Measurements from ENCODE around the gene TP53I11.

Gene TP53I11

DNA sequence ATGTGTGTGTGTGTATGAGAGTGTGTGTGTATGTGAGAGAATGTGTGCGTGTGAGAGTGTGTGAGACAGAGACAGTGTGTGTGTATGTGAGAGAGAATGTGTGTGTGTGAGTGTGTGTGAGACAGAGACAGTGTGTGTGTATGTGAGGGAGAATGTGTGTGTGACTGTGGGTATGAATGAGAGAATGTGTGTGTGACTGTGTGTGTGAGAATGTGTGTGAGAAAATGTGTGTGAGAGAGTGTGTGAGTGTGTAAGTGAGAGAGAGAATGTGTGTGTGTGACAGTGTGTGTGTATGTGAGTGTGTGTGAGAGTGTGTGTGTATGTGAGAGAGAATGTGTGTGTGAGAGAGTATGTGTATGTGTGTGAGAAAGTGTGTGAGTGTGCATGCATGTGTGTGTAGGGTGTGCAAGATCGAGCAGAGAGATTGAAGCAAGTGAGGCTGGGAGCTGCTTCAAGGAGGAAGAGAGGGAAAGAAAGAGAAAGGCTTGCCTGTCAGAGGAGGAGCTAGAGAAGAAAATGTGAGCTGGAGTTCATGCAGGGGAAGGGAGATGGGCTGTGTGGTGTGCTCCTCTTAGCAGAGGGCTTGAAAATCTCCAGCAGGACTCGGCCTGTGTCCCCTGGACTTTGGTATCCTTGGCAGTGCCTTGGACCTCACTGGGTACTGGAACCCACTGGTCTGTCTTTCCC, 27.7 kb upstream of the TP53I11 start:
- DNase-seq, result no peak

DNA sequence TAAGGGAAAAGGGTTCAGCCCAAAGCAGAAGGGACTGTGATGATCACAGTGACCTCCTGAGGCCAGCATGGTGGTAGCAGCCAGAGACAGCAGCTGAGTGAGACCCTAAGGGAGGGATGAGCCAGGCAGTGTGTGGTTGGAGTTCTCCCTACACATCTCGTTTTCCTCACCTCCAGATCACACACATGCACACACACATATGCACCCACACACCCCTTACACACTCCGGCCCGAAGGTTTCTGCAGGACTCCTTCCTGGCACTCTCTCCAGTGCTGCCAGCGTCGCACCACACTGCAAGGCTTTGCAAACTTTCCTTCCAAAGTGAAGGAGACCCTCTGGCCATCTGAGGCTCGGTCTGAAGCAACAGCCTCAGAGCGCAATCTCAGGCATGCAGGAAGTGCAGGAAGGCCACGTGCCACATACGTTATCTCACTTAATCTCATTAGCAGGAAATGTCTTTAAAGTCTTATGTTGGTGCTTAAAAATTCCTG, 26.9 kb upstream of the TP53I11 start:
- no peak for DNase-seq

DNA sequence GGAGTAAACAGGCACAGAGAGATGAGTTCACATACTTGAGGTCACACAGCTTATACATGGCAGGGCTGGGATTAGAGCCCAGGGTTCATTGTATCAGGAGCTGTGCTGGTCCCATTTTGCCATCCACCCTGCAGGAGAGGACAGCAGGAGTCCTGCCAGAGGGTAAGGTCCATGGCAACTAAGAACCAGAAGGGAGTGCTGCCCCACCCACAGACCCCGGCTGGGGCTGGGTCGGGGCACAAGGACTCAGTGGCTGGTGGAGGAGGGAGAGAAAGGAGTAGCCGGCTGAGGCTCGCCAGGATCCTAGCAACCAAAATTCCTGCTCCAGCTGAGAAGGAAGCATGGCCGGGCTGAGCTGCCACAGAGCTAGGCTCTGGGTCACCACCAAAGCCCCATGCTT, 25.9 kb upstream of the TP53I11 start:
- no peak for DNase-seq

DNA sequence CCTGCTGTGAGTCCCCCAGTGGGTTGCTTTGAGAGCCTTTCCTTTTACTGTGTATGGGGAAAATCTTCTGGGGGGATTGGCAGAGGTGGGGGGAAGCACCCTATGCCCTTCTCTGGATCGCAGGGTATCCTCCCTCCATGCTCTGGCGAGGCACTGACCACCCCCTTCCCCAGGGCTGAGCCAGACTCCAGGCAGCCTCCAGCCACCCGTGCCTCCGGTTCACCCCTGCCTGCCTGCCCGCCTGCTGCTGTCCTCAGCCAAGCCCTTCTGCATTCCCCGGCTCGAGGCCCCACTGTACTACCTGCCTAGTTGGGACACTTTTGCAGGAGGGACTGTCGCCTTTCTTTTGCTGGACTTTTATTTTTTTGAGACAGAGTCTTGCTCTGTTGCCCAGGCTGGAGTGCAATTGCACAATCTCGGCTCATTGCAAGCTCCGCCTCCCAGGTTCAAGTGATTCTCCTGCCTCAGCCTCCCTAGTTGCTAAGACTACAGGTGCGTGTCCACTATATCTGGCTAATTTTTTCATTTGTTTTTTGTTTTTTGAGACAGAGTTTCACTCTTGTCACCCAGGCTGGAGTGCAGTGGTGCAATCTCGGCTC, 23.8 kb upstream of the TP53I11 start:
- no peak for DNase-seq

DNA sequence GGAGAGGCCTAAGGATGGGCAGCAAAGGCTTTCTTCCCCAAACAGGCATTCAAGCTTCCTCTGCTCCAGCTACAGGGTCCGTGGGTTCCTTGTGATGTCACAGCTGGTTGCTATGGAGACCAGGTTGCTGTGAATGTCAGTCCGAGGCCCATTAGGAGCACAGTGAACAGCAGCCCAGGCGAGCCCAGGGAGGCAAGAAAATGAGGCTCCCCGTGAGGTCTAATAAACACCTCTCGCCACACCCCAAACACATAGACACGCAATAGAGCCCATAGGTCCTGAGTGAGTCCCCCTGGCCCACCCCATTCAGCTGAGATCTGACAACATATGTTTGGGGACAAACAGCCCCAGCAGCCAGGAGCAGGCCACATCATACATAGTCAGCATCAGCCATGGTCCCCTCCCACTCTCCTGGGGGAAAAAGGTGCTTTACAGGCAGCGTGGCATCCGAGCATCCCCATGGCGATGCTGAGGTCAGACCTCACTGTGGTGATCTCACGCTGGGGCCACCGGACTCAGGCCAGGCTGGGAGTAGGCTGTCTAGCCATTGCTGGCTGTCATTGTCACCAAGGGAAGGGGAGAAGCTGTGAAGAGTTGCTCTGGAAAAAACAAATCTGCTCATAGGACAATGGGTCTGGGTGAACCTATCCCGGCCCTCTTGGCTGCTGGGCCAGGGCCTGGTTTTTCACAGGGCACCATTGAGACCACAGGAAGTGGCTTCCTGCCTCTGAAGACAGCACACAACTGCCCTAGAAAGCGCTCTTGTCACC, 23.1 kb upstream of the TP53I11 start:
- DNase-seq, result no peak

DNA sequence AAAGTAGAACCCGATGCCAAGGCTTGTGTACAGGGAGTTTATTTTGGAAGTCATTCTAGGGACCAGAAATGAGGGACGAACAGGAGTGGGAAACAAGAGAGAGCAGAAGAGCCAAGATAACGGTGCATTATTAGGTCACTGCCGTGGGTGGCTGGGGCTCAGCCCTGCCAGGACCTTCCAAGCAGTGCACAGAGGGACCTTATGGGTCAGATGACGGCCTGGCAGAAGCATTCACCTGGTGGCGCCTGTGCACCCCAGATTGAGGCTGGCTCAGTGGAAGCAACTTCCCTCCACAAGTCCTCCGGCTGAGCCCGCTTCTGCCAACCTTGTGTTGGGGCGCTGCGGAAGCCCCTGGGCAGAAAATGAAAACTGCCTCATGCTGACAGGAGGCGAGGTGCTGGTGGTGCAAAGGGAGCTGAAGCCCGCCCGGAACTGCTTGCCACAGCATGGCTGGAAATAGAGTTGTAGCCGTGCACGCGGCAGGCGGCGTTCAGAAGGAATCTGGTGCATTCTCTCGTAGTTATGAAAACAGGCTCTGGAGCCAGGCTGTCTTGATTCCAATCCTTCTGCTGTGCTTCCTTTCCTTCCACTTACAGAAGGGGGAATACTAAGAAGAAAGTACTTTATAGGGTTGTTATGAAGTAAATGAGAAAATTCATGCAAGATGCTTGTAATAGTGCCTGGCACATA, 22.2 kb upstream of the TP53I11 start:
- no peak for DNase-seq

DNA sequence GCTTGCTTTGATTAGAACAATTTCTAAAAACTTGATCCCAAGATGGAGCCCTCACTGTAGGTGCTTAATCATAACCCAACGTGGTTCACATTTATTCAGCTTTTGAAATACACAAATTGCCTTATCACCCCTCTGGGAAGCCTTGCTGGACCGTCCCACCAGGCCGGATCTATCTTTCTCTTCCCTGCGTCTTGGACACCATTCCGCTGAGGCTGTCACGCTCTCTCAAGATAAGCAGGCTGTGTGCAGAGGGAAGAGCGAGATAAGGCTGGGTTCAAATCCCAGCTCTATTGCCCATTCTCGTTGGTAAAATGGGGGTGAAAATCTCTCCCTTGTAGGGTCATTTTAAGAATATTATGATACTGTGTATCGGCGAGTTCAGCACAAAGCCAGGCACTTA, 20.5 kb upstream of the TP53I11 start:
- DNase-seq, result no peak

DNA sequence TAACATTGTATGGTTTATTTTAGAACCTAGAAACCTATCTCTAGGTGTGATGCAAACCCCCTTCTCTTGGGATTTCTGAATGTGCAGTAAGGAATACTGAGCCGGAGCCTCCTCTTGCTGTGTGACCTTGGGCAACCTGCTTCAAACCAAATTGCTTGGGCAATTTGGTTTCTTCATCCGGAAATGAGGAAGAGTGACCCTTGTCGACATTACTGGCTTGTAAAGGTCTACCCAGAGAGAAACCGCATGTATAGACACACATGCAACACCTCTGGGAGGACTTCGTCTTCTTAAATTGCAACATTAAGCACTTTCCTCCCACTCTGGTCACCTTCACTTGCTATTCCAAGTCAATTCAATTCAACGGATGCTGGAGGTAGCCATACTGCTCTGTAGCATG, 19.6 kb upstream of the TP53I11 start:
- no peak for DNase-seq

DNA sequence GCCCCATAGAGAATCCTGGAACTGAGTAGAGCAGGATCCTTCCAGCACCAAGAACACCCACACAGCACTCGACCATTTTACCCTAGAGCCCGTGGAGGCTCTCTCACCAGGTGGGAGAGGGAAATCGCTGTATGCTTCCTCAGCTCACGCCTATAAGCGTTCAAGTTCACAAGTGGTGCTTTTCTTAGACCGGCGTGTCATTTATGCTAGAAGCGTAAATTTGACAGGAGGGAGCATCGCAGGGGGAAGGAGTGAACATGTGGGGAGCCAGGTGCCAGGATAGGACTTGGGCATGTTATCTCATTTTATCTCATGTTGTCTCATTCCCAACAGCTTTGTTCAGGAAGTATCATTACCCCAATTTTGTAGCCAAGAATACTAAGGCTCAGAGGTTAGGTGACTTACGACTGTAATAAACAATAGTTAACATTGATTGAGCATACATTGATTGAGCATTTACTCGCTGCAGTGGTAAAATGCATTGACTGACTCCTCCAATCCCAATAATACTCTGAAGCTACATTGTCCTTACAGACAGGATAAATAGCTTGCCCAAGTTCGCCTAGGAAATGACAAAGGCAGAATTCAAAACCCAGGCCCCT, 19.1 kb upstream of the TP53I11 start:
- DNase-seq, result peak; percentile 50

DNA sequence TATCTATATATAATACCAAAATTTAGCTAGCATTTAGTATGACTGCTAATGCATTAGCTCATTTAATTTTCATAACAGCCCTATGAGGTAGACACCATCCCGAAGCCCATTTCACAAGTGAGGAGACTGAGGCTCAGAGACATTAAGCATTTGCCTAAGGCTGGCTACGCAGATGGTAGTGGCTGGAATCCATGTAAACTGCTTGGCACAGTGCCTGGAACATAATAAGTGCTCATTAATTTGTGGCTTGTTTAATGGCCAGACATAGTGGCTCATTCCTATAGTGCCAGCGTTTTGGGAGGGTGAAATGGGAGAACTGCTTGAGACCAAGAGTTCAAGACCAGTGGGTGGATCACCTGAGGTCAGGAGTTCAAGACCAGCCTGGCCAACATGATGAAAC, 17.8 kb upstream of the TP53I11 start:
- no peak for DNase-seq

DNA sequence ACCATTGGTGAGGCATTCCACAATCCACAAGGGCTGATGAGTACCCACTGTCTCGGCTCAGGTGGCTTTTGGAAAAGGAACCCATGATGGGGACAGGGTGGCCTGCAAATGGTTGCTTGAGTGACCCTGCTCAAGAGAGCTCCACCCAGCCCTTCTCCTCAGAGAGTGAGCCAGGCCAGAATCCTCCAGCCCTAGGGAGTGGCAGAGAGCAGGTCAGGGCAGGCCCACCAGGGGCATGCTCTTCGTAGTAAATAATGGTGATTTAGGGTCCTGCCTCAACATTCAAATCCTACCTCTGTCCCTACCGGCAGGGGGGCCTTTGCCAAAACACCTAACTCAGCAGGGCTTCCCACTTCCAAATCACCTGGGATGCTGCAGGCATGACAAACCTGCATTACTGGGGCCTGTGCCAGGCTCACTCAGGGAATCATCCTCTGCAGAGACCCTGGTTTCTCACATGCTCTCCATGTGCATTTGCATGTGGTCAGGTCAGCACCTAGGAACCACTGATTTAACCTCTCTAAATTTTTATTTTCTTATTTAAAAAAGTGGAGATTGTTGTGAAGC, 17.3 kb upstream of the TP53I11 start:
- no peak for DNase-seq

DNA sequence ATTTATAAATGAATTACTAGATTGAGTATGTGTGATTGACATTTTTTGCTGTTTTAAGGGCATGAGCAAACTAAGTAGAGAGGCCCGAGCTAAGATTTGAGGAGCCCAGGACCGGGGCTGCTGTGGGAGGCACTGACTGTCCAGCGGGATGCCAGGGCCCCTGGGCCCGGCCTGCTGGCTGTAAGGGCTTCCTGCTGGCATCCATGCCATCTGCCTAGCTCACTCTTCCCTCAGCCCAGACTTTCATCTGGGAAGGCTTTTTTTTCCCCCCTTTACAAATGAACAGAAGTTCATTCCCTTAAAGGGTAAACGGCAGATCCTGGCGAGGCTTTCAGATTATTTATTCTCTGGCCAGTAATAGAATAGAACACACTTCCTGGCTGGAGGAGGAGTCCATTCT, 16.0 kb upstream of the TP53I11 start:
- DNase-seq, result no peak

DNA sequence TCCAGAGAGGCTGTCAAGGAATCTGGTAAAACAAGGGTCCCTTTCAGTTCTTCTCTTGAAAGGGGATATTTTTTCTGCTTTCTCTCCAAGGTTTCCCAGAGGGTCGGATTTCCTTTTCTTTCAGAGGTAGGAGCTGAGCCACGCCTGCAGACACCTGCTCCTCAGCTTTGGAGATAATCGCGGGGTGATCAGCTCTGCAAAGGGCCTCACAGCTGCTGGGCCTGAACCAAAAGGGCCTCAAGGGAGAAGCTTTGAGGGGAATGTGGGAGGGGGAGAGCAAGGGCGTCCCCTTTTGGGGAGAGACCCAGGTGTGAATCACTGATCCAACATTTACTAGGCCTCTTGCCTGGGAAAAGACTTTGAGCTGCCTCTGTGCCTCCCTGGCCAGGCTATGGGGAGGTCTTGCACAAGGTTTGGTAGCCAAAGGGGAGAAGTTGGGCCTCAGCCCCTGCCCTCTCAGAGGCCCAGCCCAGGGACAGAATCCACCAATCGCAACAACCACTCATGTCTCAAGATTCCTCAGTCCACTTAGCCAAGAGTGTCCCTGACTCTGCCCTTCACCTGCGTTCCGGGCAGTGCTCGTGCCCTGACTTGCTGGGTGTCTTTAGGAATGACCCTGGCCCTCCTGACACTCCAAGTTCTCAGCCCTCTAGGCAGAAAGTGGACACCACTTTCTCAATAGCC, 14.0 kb upstream of the TP53I11 start:
- DNase-seq, result no peak

DNA sequence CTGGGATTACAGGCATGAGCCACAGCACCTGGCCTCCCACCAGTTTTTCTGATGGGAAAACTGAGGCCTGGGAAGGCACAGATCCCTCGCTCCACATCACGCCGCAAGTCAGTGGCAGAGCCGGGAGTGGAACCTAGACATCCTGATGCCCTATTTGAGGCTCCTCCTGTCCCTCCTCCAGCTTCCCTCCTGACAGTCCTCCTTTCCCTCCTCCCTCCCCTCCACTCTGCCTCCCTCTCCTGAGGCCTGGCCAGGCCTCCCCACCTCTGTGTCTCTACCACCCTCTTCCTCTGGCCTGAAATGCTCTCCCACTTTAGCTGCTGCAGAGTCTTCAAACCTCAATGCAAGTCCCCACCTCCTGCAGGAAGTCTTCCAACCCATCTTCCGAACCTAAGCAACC, 13.3 kb upstream of the TP53I11 start:
- DNase-seq, result no peak

DNA sequence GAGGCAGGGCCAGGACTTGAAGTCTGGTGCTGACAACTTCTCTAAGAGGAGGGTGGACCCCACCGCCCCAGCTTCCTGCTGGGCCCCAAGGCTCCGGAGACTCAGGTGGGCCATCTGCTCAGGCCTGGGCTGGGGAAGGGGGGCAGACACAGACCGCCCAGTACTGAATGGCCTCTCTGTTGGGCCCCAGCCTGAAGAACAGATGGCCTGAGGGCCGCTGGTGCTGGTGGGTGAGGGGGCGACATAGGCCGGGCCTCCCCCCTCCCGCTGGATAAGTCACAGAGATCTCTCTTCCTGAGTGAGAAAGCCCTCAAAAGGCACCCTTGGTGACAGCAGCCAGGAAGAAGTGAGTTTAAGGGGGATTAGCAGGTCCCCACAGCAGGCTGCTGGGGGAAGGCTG, 12.5 kb upstream of the TP53I11 start:
- DNase-seq, result no peak

DNA sequence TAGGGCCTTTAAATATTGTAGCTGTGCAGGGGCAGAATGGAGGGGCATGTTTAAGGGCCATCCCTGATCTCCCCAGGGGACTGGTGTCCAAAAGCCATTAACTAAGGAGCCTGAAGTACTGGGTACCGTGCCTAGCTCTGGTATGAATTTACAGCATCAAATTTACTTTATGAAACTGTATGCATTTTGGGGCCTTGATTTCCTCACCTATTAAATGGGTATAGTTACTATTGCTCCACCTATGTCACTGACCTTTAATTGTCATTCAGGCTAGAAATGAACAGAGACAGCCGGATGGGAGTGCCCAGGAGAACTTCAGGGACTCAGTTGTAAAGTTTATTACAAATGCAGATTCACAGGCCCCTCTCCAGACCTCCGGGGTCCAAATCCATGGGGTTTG, 11.8 kb upstream of the TP53I11 start:
- DNase-seq, result no peak

DNA sequence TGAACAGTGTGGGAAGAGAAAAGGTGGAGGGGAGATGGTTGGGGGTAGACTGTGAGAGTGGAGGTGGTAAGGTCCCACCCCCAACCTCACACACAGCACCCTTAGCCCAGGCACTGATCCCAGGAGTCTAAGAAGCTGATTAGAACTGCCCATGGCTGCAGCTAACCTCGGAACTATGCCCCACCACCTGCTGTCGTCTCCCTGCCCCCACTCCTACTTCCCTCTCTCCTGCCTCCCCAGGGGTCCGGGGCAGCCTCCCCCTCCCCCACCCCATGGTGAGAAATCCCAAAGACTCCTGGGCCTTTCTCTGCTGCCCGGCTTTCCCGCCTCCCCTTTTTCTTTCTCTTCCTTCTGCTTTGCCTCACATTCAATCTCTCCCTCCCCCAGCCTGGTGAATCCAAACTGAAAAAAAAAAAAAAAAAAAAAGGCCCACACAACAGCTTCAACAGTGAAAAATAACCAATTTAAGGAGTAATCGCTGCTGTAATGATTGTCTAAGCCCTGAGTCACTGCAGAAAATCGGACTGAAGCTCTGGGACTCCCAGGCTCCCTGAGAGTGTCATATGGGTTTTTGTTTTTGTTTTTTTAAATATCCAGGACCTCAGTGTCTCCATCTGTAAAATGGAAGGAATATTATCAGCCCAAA, 9.6 kb upstream of the TP53I11 start:
- DNase-seq, result no peak

DNA sequence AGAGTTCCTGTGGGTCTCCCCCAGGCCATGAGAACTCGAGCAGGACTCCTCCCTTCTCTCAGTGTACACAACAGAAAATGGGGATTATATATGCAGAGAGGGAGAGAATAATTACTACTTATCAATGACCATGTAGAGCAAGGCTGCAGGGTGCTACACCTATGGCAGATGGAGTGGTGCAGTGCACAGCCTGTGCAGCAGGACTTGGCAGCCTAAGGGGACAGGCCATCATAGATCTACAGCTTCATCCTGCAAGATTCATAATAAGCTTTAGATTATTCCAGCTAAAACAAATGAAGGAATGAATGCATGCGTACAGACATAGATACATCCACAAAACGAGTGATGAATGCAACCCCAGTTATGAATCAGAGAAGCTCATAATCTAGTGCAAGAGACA, 8.4 kb upstream of the TP53I11 start:
- DNase-seq, result no peak

DNA sequence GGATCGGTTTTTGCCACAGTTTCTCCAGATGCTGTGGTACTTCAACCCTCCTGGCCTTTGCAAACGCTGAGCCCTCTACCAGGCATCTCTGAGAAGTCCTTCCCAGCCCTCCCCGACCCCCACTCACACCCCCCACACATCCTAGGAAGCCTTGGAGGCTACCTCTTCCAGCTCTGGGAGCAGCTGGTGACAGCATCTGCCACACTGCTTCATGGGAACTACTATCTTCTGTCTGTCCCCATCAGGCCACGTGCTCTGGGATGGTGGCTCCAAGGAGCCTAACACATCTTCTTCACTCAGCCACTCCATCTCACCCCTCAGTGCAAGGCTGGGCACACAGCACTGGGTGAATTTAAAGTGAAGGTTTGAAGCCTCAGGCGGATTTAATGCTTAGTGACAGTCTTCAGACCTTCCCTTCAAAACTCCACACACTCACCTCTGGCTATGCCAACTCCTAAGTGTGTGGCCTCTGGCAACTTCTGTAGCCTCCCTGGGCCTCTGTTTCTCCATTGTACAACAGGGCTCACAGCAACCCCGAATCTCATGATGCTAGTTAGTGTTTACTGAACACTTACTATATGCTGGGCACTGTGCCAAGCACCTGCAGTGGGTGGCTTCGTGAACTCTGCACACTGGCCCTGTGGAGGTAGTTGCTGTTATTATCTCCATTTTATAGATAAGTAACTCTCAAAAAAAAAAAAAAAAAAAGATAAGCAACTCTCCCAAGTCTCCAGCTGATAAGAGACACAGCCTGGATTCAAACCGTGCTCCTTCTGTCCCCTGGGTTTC, 7.3 kb upstream of the TP53I11 start:
- DNase-seq, result no peak

DNA sequence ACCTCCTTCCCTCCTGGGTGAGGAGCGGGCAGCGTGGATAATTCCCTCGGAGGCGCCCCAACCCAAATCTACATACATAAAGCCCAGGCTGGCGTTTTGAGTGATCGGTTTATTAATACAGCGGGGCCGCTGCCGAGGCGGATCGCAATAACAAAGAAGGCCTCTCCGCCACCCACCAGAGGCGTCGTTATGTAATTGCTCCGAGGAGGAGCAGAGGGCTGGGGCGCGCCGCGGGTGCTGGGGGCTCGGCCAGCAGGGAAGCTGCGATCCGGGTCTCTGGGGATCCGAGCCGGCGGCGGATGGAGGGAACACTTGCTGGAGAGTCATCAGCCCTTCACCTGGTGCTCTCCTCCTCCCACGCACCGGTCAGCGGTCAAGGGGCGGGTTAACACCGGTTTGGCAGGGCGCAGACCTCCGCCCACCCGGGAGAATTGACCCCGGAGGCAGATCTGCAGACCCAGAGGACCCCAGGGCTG, 6.4 kb upstream of the TP53I11 start:
- DNase-seq, result peak; percentile 77

All from retina (tissue), 1 donor.